ENCODE results near the gene OSBPL6. TPM values are rescaled to one million over a fixed set of nuclear protein-coding genes. Genes with fewer than 3 reads are reported as not detected.

Gene OSBPL6
- total RNA-seq, 1 experiment from 2014 or later, result 2.1 TPM

- no peak overlapping the region for H3K4me3 ChIP-seq (ENCODE audit: low read depth in 2 of 2, low read length in 2 of 2)
- no peak overlapping the region for H3K27ac ChIP-seq (ENCODE audit: low read length)
- ATAC-seq (no peak), DNase-seq (ENCODE audit: low read depth, low spot score) (no peak)
- H3K27me3 ChIP-seq (ENCODE audit: control insufficient read depth, insufficient read depth, low read length), result no peaks in the 10 kb centered on the region
- TF ChIP-seq TCF7L2 (IDR thresholded peaks at IDR 0.05; ENCODE audit: low read depth, low read length) (no peak), CTCF (IDR thresholded peaks at IDR 0.05) (no peak)
- no peaks in the 10 kb centered on the region for H3K9me3 ChIP-seq (ENCODE audit: control insufficient read depth, insufficient read depth, low read depth, low read length)
- in situ Hi-C loops (cut with HindIII; ENCODE audit: low pct_unique_long_range_greater_than_20kb, low sequenced_read_pairs), result no loop called here
- no peaks in the 10 kb centered on the region for H3K36me3 ChIP-seq (ENCODE audit: control insufficient read depth, insufficient read depth, low read length)
- ChIA-PET CTCF (no interaction called here), POLR2A (no interaction called here)
- intact Hi-C loops (cut with micrococcal nuclease; ENCODE audit: unreplicated experiment), result no loop called here
- H3K4me1 ChIP-seq (ENCODE audit: control insufficient read depth, insufficient read depth, low read length), result no peaks in the 10 kb centered on the region
- no TSS peak for BruUV-seq (replicated peaks)
Observed at GRCh38 chr2:178287652-178288344, 93.5 kb downstream of the OSBPL6 start.

GRCh38 chr2:178291703-178292102 is 97.4 kb downstream of the OSBPL6 start:
- H3K36me3 ChIP-seq (ENCODE audit: control insufficient read depth, insufficient read depth, low read length), result no peaks in the 10 kb centered on the region
- intact Hi-C loops (cut with micrococcal nuclease; ENCODE audit: unreplicated experiment) (no loop called here), in situ Hi-C loops (cut with HindIII; ENCODE audit: low pct_unique_long_range_greater_than_20kb, low sequenced_read_pairs) (no loop called here)
- BruUV-seq (replicated peaks), result no TSS peak
- H3K4me1 ChIP-seq (ENCODE audit: control insufficient read depth, insufficient read depth, low read length), result no peaks in the 10 kb centered on the region
- DNase-seq (ENCODE audit: low read depth, low spot score) (no peak), ATAC-seq (no peak)
- POLR2A ChIA-PET, result no interaction called here
- H3K27me3 ChIP-seq (ENCODE audit: control insufficient read depth, insufficient read depth, low read length), result no peaks in the 10 kb centered on the region
- no peak overlapping the region for H3K27ac ChIP-seq (ENCODE audit: low read length)
- H3K4me3 ChIP-seq (ENCODE audit: low read depth in 2 of 2, low read length in 2 of 2), result no peak overlapping the region
- no peaks in the 10 kb centered on the region for H3K9me3 ChIP-seq (ENCODE audit: control insufficient read depth, insufficient read depth, low read depth, low read length)
- CTCF ChIA-PET, result no interaction called here
- no peak for TF ChIP-seq REST (IDR thresholded peaks at IDR 0.05; ENCODE audit: insufficient read depth in 1 of 2, low read depth in 2 of 2, low read length in 1 of 2)

- intact Hi-C loops (cut with micrococcal nuclease; ENCODE audit: unreplicated experiment) (no loop called here), in situ Hi-C loops (cut with HindIII; ENCODE audit: low pct_unique_long_range_greater_than_20kb, low sequenced_read_pairs) (no loop called here)
- no peaks in the 10 kb centered on the region for H3K4me1 ChIP-seq (ENCODE audit: control insufficient read depth, insufficient read depth, low read length)
- H3K9me3 ChIP-seq (ENCODE audit: control insufficient read depth, insufficient read depth, low read depth, low read length), result no peaks in the 10 kb centered on the region
- H3K36me3 ChIP-seq (ENCODE audit: control insufficient read depth, insufficient read depth, low read length), result no peaks in the 10 kb centered on the region
- no peak overlapping the region for H3K27ac ChIP-seq (ENCODE audit: low read length)
- H3K27me3 ChIP-seq (ENCODE audit: control insufficient read depth, insufficient read depth, low read length), result no peaks in the 10 kb centered on the region
- CTCF ChIA-PET, result no interaction called here
- H3K4me3 ChIP-seq (ENCODE audit: low read depth in 2 of 2, low read length in 2 of 2), result no peak overlapping the region
- POLR2A ChIA-PET, result no interaction called here
- ATAC-seq (no peak), DNase-seq (ENCODE audit: low read depth, low spot score) (no peak)
- no peak for TF ChIP-seq SIN3A (IDR thresholded peaks at IDR 0.05; ENCODE audit: borderline replicate concordance, insufficient read depth, low read depth, low read length)
- TF ChIP-seq REST (IDR thresholded peaks at IDR 0.05; ENCODE audit: insufficient read depth in 1 of 2, low read depth in 2 of 2, low read length in 1 of 2), result no peak
- TF ChIP-seq CTCF (IDR thresholded peaks at IDR 0.05), result no peak
- no peak for TF ChIP-seq TCF7L2 (IDR thresholded peaks at IDR 0.05; ENCODE audit: low read depth, low read length)
- TF ChIP-seq POLR2AphosphoS5 (IDR thresholded peaks at IDR 0.05; ENCODE audit: low read depth, low read length), result no peak
- no TSS peak for BruUV-seq (replicated peaks)
Observed at GRCh38 chr2:178292586-178292985, 98.3 kb downstream of the OSBPL6 start.

Data from Panc1 (cell line).